ENCODE measurements around the gene CCM2L. TPM values are rescaled to one million over a fixed set of nuclear protein-coding genes. Genes with fewer than 3 reads are reported as not detected.
A peak's percentile ranks its signal among the peaks of the same experiment; 100 is the strongest.

Gene CCM2L
- total and polyA plus RNA-seq, 10 of the 15 experiments (the other 5 are each of a cell fraction or from before 2014, with no cell fraction given), result not detected

DNA sequence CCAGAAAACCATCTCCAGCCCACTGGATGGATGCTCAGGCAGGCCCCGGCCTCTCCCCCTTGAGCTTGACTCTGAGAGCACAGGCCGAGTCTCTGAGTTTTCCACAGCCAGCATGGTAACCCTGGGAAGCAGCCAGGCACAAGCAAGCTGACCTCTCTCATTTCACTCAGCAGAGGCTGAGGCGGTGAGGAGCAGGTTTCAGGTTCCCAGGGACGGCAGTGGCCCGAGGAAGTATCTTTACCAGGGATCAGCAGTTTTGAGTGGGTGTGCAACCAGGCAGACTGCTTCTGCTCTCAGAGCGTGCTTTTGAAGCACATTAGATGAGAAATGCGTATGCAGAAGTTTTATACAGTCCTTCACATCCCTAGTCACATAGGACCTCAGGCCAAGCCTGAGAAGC is 54.4 kb downstream of the CCM2L start (continued):
- no peak for TF ChIP-seq ZBTB4 (CRISPR knock-in tag; IDR thresholded peaks at IDR 0.05)
- no peak for TF ChIP-seq MYC (IDR thresholded peaks at IDR 0.05; ENCODE audit: insufficient read depth, insufficient read length, insufficient replicate concordance, low read length, severe bottlenecking)
- TF ChIP-seq, protein P1, sequence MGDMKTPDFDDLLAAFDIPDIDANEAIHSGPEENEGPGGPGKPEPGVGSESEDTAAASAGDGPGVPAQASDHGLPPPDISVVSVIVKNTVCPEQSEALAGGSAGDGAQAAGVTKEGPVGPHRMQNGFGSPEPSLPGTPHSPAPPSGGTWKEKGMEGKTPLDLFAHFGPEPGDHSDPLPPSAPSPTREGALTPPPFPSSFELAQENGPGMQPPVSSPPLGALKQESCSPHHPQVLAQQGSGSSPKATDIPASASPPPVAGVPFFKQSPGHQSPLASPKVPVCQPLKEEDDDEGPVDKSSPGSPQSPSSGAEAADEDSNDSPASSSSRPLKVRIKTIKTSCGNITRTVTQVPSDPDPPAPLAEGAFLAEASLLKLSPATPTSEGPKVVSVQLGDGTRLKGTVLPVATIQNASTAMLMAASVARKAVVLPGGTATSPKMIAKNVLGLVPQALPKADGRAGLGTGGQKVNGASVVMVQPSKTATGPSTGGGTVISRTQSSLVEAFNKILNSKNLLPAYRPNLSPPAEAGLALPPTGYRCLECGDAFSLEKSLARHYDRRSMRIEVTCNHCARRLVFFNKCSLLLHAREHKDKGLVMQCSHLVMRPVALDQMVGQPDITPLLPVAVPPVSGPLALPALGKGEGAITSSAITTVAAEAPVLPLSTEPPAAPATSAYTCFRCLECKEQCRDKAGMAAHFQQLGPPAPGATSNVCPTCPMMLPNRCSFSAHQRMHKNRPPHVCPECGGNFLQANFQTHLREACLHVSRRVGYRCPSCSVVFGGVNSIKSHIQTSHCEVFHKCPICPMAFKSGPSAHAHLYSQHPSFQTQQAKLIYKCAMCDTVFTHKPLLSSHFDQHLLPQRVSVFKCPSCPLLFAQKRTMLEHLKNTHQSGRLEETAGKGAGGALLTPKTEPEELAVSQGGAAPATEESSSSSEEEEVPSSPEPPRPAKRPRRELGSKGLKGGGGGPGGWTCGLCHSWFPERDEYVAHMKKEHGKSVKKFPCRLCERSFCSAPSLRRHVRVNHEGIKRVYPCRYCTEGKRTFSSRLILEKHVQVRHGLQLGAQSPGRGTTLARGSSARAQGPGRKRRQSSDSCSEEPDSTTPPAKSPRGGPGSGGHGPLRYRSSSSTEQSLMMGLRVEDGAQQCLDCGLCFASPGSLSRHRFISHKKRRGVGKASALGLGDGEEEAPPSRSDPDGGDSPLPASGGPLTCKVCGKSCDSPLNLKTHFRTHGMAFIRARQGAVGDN (IDR thresholded peaks at IDR 0.05), result peak; percentile 85
- no peak for TF ChIP-seq YY1 (IDR thresholded peaks at IDR 0.05; ENCODE audit: low read depth, low read length)
- TF ChIP-seq PBX3 (IDR thresholded peaks at IDR 0.05; ENCODE audit: insufficient replicate concordance, low read depth, low read length), result no peak
- TF ChIP-seq BCL3 (IDR thresholded peaks at IDR 0.05; ENCODE audit: borderline replicate concordance, insufficient read depth, low read depth, low read length, poor library complexity, severe bottlenecking), result peak; percentile 93
- TF ChIP-seq CHD1 (IDR thresholded peaks at IDR 0.05; ENCODE audit: low read depth, low read length), result no peak
- TF ChIP-seq MXI1 (IDR thresholded peaks at IDR 0.05; ENCODE audit: low read depth, low read length), result no peak
- TF ChIP-seq IKZF2 (IDR thresholded peaks at IDR 0.05), result peak; percentile 63 to 70; a peak in 2 of 4 replicates
- no peak for TF ChIP-seq HSF1 (IDR thresholded peaks at IDR 0.05; ENCODE audit: low read depth, low read length)
- no peak for TF ChIP-seq ZNF384 (IDR thresholded peaks at IDR 0.05; ENCODE audit: borderline replicate concordance, low read depth, low read length)
- no peak for TF ChIP-seq NFYA (IDR thresholded peaks at IDR 0.05; ENCODE audit: borderline replicate concordance, low read depth, low read length)
- no peak for TF ChIP-seq CHD2 (IDR thresholded peaks at IDR 0.05; ENCODE audit: borderline replicate concordance, low read depth, low read length)
- TF ChIP-seq, protein P2, sequence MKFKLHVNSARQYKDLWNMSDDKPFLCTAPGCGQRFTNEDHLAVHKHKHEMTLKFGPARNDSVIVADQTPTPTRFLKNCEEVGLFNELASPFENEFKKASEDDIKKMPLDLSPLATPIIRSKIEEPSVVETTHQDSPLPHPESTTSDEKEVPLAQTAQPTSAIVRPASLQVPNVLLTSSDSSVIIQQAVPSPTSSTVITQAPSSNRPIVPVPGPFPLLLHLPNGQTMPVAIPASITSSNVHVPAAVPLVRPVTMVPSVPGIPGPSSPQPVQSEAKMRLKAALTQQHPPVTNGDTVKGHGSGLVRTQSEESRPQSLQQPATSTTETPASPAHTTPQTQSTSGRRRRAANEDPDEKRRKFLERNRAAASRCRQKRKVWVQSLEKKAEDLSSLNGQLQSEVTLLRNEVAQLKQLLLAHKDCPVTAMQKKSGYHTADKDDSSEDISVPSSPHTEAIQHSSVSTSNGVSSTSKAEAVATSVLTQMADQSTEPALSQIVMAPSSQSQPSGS (IDR thresholded peaks at IDR 0.05; ENCODE audit: low read length), result peak; percentile 87
- peak; percentile 78 for TF ChIP-seq TCF12 (IDR thresholded peaks at IDR 0.05; ENCODE audit: low read depth, low read length)
- TF ChIP-seq NR2F1 (conservative IDR thresholded peaks at IDR 0.05), result peak; percentile 41; the same call in 1 of the 2 replicates
